PC-3 (cell line): ENCODE results near the gene PREX1. TPM values are rescaled to one million over a fixed set of nuclear protein-coding genes. Genes with fewer than 3 reads are reported as not detected.

Source experiments
- ATAC-seq: fragments of 200-7000 bp; cut with Tn5 transposase; 2 replicates; pipeline ENCODE4 v1.9.1; 2020; ENCODE audit warnings: mild to moderate bottlenecking, moderate library complexity
- BruUV-seq: library from RNA; stranded (reverse); fragments of 400-500 nt; replicated peaks from 2 replicates; lab custom pipeline; 2021; lab: Mats Ljungman, UMichigan
- CTCF ChIA-PET: fragments of 300-600 bp; sonication (Branson Sonifier 250); formaldehyde crosslinking; loops from one replicate; lab custom pipeline; 2022; ENCODE audit warnings: antibody characterized with exemption; lab: Charles Lee
- POLR2A ChIA-PET: fragments of 300-600 bp; sonication (Branson Sonifier 250); formaldehyde crosslinking; loops from one replicate; lab custom pipeline; 2022; ENCODE audit warnings: antibody characterized with exemption; ENCODE audit not compliant: unreplicated experiment; lab: Charles Lee
- DNase-seq: peaks from one replicate; pipeline ENCODE4 v3.0.0-alpha.2; 2015
- H2AFZ ChIP-seq: fragments of 300-600 bp; sonication (generic); 2 replicates; pipeline ENCODE4 v1.6.0; 2016; ENCODE audit warnings: antibody characterized with exemption, low read length
- H3F3A ChIP-seq: fragments of 300-600 bp; sonication (generic); one replicate; pipeline ENCODE4 v1.6.0; 2017; ENCODE audit warnings: antibody characterized with exemption, low read length, control low read depth, mild to moderate bottlenecking; ENCODE audit not compliant: unreplicated experiment
- H3K27ac ChIP-seq: fragments of 300-600 bp; sonication (generic); 2 replicates; pipeline ENCODE4 v1.5.1; 2016; ENCODE audit warnings: mild to moderate bottlenecking, low read length
- H3K27me3 ChIP-seq: fragments of 300-600 bp; sonication (generic); 2 replicates; pipeline ENCODE4 v1.6.1; 2016; ENCODE audit warnings: low read length, mixed read lengths
- H3K36me3 ChIP-seq: fragments of 300-600 bp; sonication (generic); 2 replicates; pipeline ENCODE4 v1.6.1; 2016; ENCODE audit warnings: low read depth, mixed run types, low read length, mixed read lengths
- H3K4me1 ChIP-seq: fragments of 300-600 bp; sonication (generic); 2 replicates; pipeline ENCODE4 v1.5.1; 2016; ENCODE audit warnings: low read length; ENCODE audit not compliant: insufficient read depth
- H3K4me2 ChIP-seq: fragments of 300-600 bp; sonication (generic); 2 replicates; pipeline ENCODE4 v1.6.0; 2016; ENCODE audit warnings: low read length
- H3K4me3 ChIP-seq: fragments of 300-600 bp; sonication (generic); 2 replicates; pipeline ENCODE4 v1.5.1; 2016; ENCODE audit warnings: mild to moderate bottlenecking, low read length, mixed read lengths
- H3K79me2 ChIP-seq: fragments of 300-600 bp; sonication (generic); 2 replicates; pipeline ENCODE4 v1.6.1; 2017; ENCODE audit warnings: low read length, mixed read lengths
- H3K9ac ChIP-seq: fragments of 300-600 bp; sonication (generic); 2 replicates; pipeline ENCODE4 v1.6.0; 2016; ENCODE audit warnings: mild to moderate bottlenecking, low read length
- H3K9me2 ChIP-seq: fragments of 300-600 bp; sonication (generic); replicated peaks from 2 replicates; pipeline ENCODE4 v1.6.1; 2016; ENCODE audit warnings: mixed run types, low read length, mixed read lengths
- H3K9me3 ChIP-seq: fragments of 300-600 bp; sonication (generic); 2 replicates; pipeline ENCODE4 v1.6.1; 2016; ENCODE audit warnings: low read length, mixed read lengths
- H4K20me1 ChIP-seq: fragments of 300-600 bp; sonication (generic); 2 replicates; pipeline ENCODE4 v1.6.1; 2016; ENCODE audit warnings: low read length, mixed read lengths
- CTCF ChIP-seq: fragments of 300-600 bp; sonication (generic); conservative IDR thresholded peaks from 2 replicates; pipeline ENCODE4 v1.5.1; 2017; ENCODE audit warnings: antibody characterized with exemption, low read depth, mild to moderate bottlenecking, low read length
- EZH2 ChIP-seq: fragments of 300-600 bp; sonication (generic); IDR thresholded peaks from one replicate; pipeline ENCODE4 v1.6.1; 2017; ENCODE audit warnings: antibody characterized with exemption, mild to moderate bottlenecking, low read length; ENCODE audit not compliant: unreplicated experiment
- EZH2phosphoT487 ChIP-seq: fragments of 300-600 bp; sonication (generic); IDR thresholded peaks from 2 replicates; pipeline ENCODE4 v1.6.1; 2018; ENCODE audit warnings: mild to moderate bottlenecking, antibody characterized with exemption, low read length, borderline replicate concordance
- intact Hi-C: fragments of 100-400 bp; cut with micrococcal nuclease; formaldehyde crosslinking; loops from 2 replicates; pipeline ENCODE4 v1.9.0; 2023
- total RNA-seq: library from RNA; depleted of rRNA; stranded (reverse); fragments of >200 nt; gene quantifications from 2 replicates; pipeline ENCODE4 v1.2.3, GENCODE V29; 2014

Gene PREX1
- total RNA-seq, 1 experiment from 2014 or later: 22.1 TPM

GRCh38 chr20:48819821-48820648 is 7.8 kb downstream of the PREX1 start:
- H3K9me2 ChIP-seq: no peaks in the 10 kb centered on the region
- no peak overlapping the region for H3K27ac ChIP-seq
- TF ChIP-seq EZH2phosphoT487 (no peak), EZH2 (no peak), CTCF (no peak)
- no peaks in the 10 kb centered on the region for H3K27me3 ChIP-seq
- H3K79me2 ChIP-seq: peaks cover 13% of the 10 kb centered on the region
- ATAC-seq: no peak
- BruUV-seq: no TSS peak
- no peak for DNase-seq
- H3K4me2 ChIP-seq: no peak overlapping the region
- no peaks in the 10 kb centered on the region for H4K20me1 ChIP-seq
- H3K36me3 ChIP-seq: no peaks in the 10 kb centered on the region
- ChIA-PET CTCF (no interaction called here), POLR2A (no interaction called here)
- H3K4me1 ChIP-seq: peaks cover 31% of the 10 kb centered on the region
- H2AFZ ChIP-seq: no peak overlapping the region
- no peak overlapping the region for H3K9ac ChIP-seq
- intact Hi-C loops: loop anchor here (2.0 to 10.0 kb wide), 2 partner anchors 105 to 163 kb away; no protein-coding TSS in a partner anchor
- H3F3A ChIP-seq: no peaks in the 10 kb centered on the region
- H3K9me3 ChIP-seq: no peaks in the 10 kb centered on the region
- no peak overlapping the region for H3K4me3 ChIP-seq

DNA sequence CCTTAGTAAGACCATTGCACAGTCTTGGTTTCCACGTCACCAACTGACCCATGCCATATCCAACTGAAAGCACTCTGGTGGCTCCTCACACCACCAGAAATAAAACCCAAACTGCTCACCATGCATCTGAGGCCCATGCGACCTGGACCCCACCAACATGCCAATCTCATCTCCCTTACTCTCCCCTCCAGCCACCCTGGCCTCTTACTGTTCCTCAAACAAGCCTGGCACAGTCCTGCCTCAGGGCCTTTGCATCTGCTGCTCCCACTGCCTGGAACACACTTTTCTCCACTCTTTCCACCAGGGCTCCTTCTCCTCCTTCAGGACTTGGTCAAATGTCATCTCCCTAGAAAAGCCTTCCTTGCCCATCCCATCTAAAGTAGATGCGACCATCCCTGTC is 8.7 kb downstream of the PREX1 start:
- H3K4me2 ChIP-seq: no peak overlapping the region
- CTCF ChIA-PET: no interaction called here
- H3K79me2 ChIP-seq: peaks cover 9% of the 10 kb centered on the region
- H3K27ac ChIP-seq: no peak overlapping the region
- no peak for DNase-seq
- H3K4me3 ChIP-seq: no peak overlapping the region
- no peak overlapping the region for H3K9ac ChIP-seq
- intact Hi-C loops: no loop called here
- H3K9me3 ChIP-seq: no peaks in the 10 kb centered on the region
- ATAC-seq: no peak
- no peak overlapping the region for H2AFZ ChIP-seq
- no peaks in the 10 kb centered on the region for H3K9me2 ChIP-seq
- BruUV-seq: no TSS peak
- H3F3A ChIP-seq: no peaks in the 10 kb centered on the region
- no peaks in the 10 kb centered on the region for H3K36me3 ChIP-seq
- no peaks in the 10 kb centered on the region for H4K20me1 ChIP-seq
- H3K27me3 ChIP-seq: no peaks in the 10 kb centered on the region
- peaks cover 21% of the 10 kb centered on the region for H3K4me1 ChIP-seq
- POLR2A ChIA-PET: no interaction called here
- TF ChIP-seq EZH2phosphoT487: no peak
- TF ChIP-seq EZH2: no peak
- no peak for TF ChIP-seq CTCF

DNA sequence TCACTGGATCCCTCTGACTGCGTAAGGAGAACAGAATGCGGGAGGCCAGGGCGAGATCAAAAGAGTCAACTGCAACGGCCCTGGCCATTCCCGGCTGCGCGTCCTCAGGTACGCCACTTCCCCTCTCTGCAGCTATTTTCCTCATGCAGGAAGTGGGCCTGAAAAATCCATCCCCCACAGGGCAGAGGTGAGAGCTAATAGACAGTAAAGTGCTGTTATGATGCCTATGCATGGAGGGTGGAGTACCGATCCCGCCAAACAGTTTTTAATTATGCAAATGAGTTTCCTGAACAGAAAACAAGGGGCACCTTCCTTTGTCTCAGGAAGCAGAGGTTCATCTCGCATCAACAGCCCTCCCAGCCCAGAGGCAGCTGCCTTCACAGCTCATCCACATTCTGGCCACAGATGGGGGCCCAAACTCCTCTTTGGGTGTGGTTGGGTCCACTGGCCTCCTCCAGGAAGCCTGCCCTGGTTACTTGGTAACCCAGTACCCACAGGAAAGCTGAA is 9.3 kb downstream of the PREX1 start:
- Histone ChIP-seq H3K9me2 (no peaks in the 10 kb centered on the region), H3K4me3 (no peak overlapping the region), H3K79me2 (peaks cover 4% of the 10 kb centered on the region), H3K9ac (no peak overlapping the region), H3K9me3 (no peaks in the 10 kb centered on the region), H3K4me1 (peaks cover 16% of the 10 kb centered on the region), H3F3A (no peaks in the 10 kb centered on the region), H3K4me2 (no peak overlapping the region), H3K36me3 (no peaks in the 10 kb centered on the region), H2AFZ (no peak overlapping the region), H4K20me1 (no peaks in the 10 kb centered on the region), H3K27ac (no peak overlapping the region), H3K27me3 (no peaks in the 10 kb centered on the region)
- no peak for DNase-seq
- intact Hi-C loops: no loop called here
- no peak for ATAC-seq
- BruUV-seq: no TSS peak
- POLR2A ChIA-PET: no interaction called here
- TF ChIP-seq EZH2phosphoT487 (no peak), EZH2 (no peak), CTCF (no peak)
- CTCF ChIA-PET: no interaction called here
